Brain microvascular endothelial cell (primary cell): ENCODE measurements around the gene EDARADD.

Experiments used
- DNase-seq: peaks from one replicate; pipeline ENCODE4 v3.0.0-alpha.2; 2020
- H3K27ac ChIP-seq: fragments of 250-450 bp; sonication (Bioruptor Pico); 2 replicates; pipeline ENCODE4 v1.5.1; 2020; ENCODE audit warnings: mild to moderate bottlenecking, moderate library complexity
- H3K27me3 ChIP-seq: fragments of 250-450 bp; sonication (Bioruptor Pico); replicated peaks from 2 replicates; pipeline ENCODE4 v1.5.1; 2020; ENCODE audit warnings: mild to moderate bottlenecking
- H3K36me3 ChIP-seq: fragments of 250-450 bp; sonication (Bioruptor Pico); replicated peaks from 2 replicates; pipeline ENCODE4 v1.5.1; 2020; ENCODE audit warnings: mild to moderate bottlenecking
- H3K4me3 ChIP-seq: 2 replicates; pipeline ENCODE4 v1.5.1; 2011; ENCODE audit warnings: low read depth, mild to moderate bottlenecking, control low read depth, low read length, moderate library complexity
- in situ Hi-C: cut with HindIII; loops from 2 replicates; pipeline ENCODE4 v1.10.0; 2017; ENCODE audit warnings: low sequenced_read_pairs, low pct_ligation_motif_present
- TF ChIP-seq, protein P1 (sequence below): IDR thresholded peaks from 2 replicates; pipeline ENCODE4 v1.5.1; 2011; ENCODE audit warnings: low read depth, mild to moderate bottlenecking, moderate library complexity, low read length, control low read depth, inconsistent platforms; ENCODE audit errors: missing control alignments

The EDARADD gene

DNA sequence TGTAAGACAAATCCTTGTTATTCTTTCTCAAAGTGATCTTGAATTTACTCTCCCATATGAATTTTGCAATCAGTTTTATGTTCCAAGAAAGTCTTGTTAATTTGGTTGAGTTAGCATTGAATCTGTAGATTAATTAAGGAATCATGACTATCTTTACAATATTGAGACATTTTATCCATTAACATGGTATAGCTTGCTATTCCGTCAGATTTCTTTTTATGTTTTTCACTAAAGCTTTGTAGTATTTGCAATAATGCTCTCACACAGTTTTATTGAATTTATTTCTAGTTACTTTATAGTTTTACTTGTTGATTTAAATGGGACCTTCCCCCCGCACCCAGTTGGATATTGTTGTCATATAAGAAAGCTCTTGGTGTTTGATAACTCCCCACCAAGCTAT lies 5.8 kb upstream of the EDARADD start:
- in situ Hi-C loops: no loop called here
- DNase-seq: no peak
- TF ChIP-seq, protein P1, sequence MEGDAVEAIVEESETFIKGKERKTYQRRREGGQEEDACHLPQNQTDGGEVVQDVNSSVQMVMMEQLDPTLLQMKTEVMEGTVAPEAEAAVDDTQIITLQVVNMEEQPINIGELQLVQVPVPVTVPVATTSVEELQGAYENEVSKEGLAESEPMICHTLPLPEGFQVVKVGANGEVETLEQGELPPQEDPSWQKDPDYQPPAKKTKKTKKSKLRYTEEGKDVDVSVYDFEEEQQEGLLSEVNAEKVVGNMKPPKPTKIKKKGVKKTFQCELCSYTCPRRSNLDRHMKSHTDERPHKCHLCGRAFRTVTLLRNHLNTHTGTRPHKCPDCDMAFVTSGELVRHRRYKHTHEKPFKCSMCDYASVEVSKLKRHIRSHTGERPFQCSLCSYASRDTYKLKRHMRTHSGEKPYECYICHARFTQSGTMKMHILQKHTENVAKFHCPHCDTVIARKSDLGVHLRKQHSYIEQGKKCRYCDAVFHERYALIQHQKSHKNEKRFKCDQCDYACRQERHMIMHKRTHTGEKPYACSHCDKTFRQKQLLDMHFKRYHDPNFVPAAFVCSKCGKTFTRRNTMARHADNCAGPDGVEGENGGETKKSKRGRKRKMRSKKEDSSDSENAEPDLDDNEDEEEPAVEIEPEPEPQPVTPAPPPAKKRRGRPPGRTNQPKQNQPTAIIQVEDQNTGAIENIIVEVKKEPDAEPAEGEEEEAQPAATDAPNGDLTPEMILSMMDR: no peak
- no peak overlapping the region for H3K27ac ChIP-seq
- H3K36me3 ChIP-seq: no peaks in the 10 kb centered on the region
- H3K4me3 ChIP-seq: no peak overlapping the region
- no peaks in the 10 kb centered on the region for H3K27me3 ChIP-seq

GRCh38 chr1:236389253-236389652 lies 4.8 kb upstream of the EDARADD start:
- TF ChIP-seq, protein P1: no peak
- Histone ChIP-seq H3K4me3 (no peak overlapping the region), H3K27ac (no peak overlapping the region), H3K27me3 (no peaks in the 10 kb centered on the region), H3K36me3 (no peaks in the 10 kb centered on the region)
- DNase-seq: no peak
- in situ Hi-C loops: no loop called here

DNA sequence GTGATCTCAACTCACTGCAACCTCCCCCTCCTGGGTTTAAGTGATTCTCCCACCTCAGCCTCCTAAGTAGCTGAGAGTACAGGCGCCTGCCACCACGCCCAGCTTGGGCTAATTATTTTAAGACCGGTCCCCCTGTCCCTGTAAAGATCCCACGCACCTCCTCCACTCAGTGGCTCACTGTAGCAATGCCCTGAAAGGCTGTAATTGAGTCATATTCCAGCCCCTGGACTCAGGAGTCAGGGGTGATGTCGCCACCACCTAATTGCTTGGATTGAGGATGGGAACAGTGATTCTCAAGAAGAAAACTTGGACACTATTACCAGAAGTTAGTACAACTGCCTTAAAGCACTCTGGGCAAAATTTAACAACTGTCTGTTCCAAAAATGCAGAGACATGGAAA lies 3.1 kb upstream of the EDARADD start:
- no peak overlapping the region for H3K4me3 ChIP-seq
- no peak overlapping the region for H3K27ac ChIP-seq
- TF ChIP-seq, protein P1: no peak
- peaks cover 7% of the 10 kb centered on the region for H3K27me3 ChIP-seq
- no peaks in the 10 kb centered on the region for H3K36me3 ChIP-seq
- DNase-seq: no peak
- in situ Hi-C loops: no loop called here

- Histone ChIP-seq H3K27me3 (peaks cover 13% of the 10 kb centered on the region), H3K4me3 (no peak overlapping the region), H3K27ac (no peak overlapping the region), H3K36me3 (no peaks in the 10 kb centered on the region)
- in situ Hi-C loops: no loop called here
- no peak for DNase-seq
- TF ChIP-seq, protein P1: no peak
These were observed 1.9 kb upstream of the EDARADD start for GRCh38 chr1:236392182-236392581.

- Histone ChIP-seq H3K4me3 (peak overlapping the region; percentile 66), H3K27me3 (peaks cover 16% of the 10 kb centered on the region), H3K36me3 (no peaks in the 10 kb centered on the region), H3K27ac (no peak overlapping the region)
- in situ Hi-C loops: no loop called here
- DNase-seq: no peak
- TF ChIP-seq, protein P1: no peak
These were observed 768 bp downstream of the EDARADD start for GRCh38 chr1:236394879-236395229.

DNA sequence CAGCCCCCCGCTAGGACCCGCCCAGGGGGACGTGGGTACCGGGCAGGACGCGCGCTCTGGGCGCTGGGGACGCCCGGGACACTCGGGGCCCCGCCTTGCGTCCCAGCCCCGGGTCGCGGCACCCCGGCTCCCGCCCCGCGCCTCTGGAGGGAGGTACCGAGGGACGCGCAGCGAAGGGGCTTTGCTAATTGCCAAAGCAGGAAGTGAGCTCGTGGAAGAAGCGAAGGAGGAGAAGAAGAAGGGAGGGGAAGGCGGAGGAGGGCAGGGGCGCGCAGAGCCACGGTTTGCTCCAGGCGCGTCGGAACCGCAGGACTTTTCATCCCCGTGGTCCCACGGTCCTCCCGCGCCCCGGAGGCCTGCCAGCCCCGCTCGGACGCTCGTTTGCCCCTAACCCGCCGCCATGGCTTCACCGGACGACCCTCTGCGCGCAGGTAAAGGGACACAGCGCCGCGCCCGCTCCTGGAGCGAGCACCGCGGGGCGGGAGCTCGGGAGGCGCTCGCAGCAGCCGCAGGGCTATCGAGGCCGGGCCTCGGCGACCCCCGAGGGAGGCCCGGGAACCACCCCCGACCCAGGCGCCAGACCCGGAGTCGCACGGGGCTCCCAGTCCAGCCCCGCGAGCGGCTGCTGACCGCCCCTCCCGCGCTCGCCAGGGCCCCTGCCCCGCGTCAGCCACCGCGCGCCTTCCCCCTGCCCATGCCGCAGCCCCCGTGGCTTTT lies 1.3 kb downstream of the EDARADD start:
- no peak for DNase-seq
- H3K27ac ChIP-seq: no peak overlapping the region

More for the DNA sequence above, 1.3 kb downstream of the EDARADD start:
- peak overlapping the region; percentile 66 for H3K4me3 ChIP-seq
- H3K36me3 ChIP-seq: no peaks in the 10 kb centered on the region
- TF ChIP-seq, protein P1: no peak
- H3K27me3 ChIP-seq: peaks cover 16% of the 10 kb centered on the region
- in situ Hi-C loops: no loop called here
